Esophagus muscularis mucosa (tissue), 4 donors: ENCODE data around the gene CAPZA3. TPM values are rescaled to one million over a fixed set of nuclear protein-coding genes. Genes with fewer than 3 reads are reported as not detected.

Experiments
- DNase-seq: peaks from one replicate; pipeline ENCODE4 v3.0.0-alpha.2; 2017; ENCODE audit errors: extremely low spot score
- H3K27ac ChIP-seq, 4 donors: fragments of 200-600 bp; sonication (generic); replicated peaks in 1 of 4; 1 replicate in 3 of 4; 2 replicates in 1 of 4; pipeline ENCODE4 v1.5.1; 2016 to 2019; ENCODE audit warnings: mild to moderate bottlenecking in 1 of 4
- H3K27me3 ChIP-seq, 4 donors: fragments of 200-600 bp; sonication (generic); one replicate each; pipeline versions ENCODE4 v1.5.1 to v1.6.0; 2016 to 2019
- H3K36me3 ChIP-seq, 4 donors: fragments of 200-600 bp; sonication (generic); one replicate each; pipeline ENCODE4 v1.5.1; 2016 to 2019
- H3K4me1 ChIP-seq, 4 donors: fragments of 200-600 bp; sonication (generic); one replicate each; pipeline ENCODE4 v1.5.1; 2016 to 2019
- H3K4me3 ChIP-seq, 4 donors: fragments of 200-600 bp; sonication (generic); 1 replicate in 2 of 4; 2 replicates in 2 of 4; pipeline ENCODE4 v1.5.1; 2016 to 2019; ENCODE audit warnings: mild to moderate bottlenecking in 4 of 4, moderate library complexity in 1 of 4
- H3K9me3 ChIP-seq, 4 donors: fragments of 200-600 bp; sonication (generic); 1 replicate in 3 of 4; 2 replicates in 1 of 4; pipeline ENCODE4 v1.5.1; 2016 to 2019
- CTCF ChIP-seq, 3 experiments: fragments of 200-600 bp in 2 of 3; fragments of 450-650 bp in 1 of 3; sonication (generic) in 2 of 3; IDR thresholded peaks; one replicate each; pipeline ENCODE4 v1.5.1; 2017 to 2019; ENCODE audit warnings: antibody characterized with exemption in 3 of 3, mild to moderate bottlenecking in 2 of 3, moderate library complexity in 1 of 3
- EP300 ChIP-seq: sonication (generic); formaldehyde crosslinking; IDR thresholded peaks from one replicate; pipeline ENCODE4 v1.6.1; 2017; ENCODE audit warnings: antibody characterized with exemption
- POLR2A ChIP-seq: fragments of 450-650 bp; IDR thresholded peaks from one replicate; pipeline ENCODE4 v1.6.1; 2017; ENCODE audit warnings: antibody characterized with exemption, moderate library complexity, mild to moderate bottlenecking, low read depth
- POLR2AphosphoS5 ChIP-seq, 2 donors: sonication (generic); formaldehyde crosslinking; IDR thresholded peaks; one replicate each; pipeline ENCODE4 v1.6.1; 2017; ENCODE audit warnings: antibody characterized with exemption in 2 of 2
- WGBS: methylation state at CpG from one replicate; pipeline ENCODE4 v1.1.5; 2018; 5-methylcytosine and 5-hydroxymethylcytosine counted together
- intact Hi-C: fragments of 100-400 bp; cut with DNase I; formaldehyde crosslinking; loops from one replicate; pipeline ENCODE4 v1.15.1; 2023
- total RNA-seq, 4 donors: library from RNA; depleted of rRNA; stranded (reverse); fragments of >200 nt; gene quantifications; one replicate each; pipeline versions ENCODE4 v1.1.0 to v1.2.1, GENCODE V29; 2016

Gene CAPZA3
- total RNA-seq, 4 donors from 2014 or later: not detected

DNA sequence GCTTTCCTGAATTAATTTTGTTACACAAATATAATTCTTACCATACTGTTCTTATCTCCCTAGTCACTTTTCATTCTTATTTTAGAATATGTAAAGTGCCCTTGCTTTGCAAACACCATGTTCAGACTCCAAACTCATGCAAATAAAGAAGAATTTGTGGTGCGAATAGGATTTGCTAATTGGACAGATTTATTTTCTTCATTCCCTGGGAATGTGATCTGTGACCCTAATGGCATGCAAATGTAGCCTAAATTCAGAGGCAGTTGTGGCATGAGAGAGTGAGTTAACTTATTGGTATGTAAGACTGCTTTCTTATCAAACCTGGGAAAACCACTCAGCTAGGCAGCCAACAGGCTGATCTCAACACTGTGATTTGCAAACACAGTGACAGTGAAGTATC lies 10.0 kb downstream of the CAPZA3 start:
- Histone ChIP-seq H3K36me3 (no peaks in the 10 kb centered on the region), H3K4me3 (no peak overlapping the region), H3K9me3 (no peaks in the 10 kb centered on the region), H3K27ac (no peak overlapping the region), H3K4me1 (peaks cover 9 to 24% (median 12%) of the 10 kb centered on the region in 4 donors), H3K27me3 (no peaks in the 10 kb centered on the region)
- no peak for DNase-seq
- intact Hi-C loops: no loop called here
- no peak for TF ChIP-seq POLR2AphosphoS5 (IDR thresholded peaks at IDR 0.05)
- no peak for TF ChIP-seq CTCF (IDR thresholded peaks at IDR 0.05)
- TF ChIP-seq POLR2A: no peak
- no peak for TF ChIP-seq EP300
- 86% methylated on average over 1 of the region's 1 CpG for WGBS

DNA sequence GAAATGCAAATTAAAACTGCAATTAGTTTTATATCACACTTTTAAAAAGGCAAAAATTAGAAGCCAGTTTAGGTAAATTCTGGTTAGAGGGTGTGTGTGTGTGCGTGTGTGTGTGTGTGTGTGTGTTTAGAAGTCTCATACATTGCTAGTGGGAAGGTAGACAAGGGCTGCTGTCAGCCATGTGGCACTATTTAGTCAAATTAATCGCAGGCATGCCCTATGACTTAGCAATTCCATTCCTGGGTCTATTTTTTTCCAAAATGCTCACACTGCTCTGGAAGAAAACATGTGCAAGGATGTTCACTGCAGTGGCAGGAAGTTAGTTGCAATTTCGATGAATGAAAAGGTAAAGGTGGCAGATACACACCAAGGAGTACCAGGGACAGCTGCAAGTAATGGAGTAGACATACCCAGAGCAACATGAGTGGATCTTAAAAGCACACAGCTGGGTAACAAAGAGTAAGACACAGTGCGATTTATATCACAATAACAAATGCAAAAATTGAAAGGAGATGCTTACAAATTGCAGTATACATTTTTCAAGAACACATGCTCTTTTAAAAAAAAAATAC lies 11.6 kb downstream of the CAPZA3 start:
- Histone ChIP-seq H3K9me3 (no peaks in the 10 kb centered on the region), H3K27ac (no peak overlapping the region), H3K4me1 (peaks cover 24 to 40% (median 25%) of the 10 kb centered on the region in 4 donors), H3K4me3 (no peak overlapping the region), H3K36me3 (no peaks in the 10 kb centered on the region), H3K27me3 (no peaks in the 10 kb centered on the region)
- 83% methylated on average over 4 of the region's 4 CpGs for WGBS
- no peak for TF ChIP-seq POLR2A
- TF ChIP-seq POLR2AphosphoS5 (IDR thresholded peaks at IDR 0.05): no peak
- TF ChIP-seq CTCF (IDR thresholded peaks at IDR 0.05): no peak
- no peak for TF ChIP-seq EP300
- intact Hi-C loops: no loop called here
- no peak for DNase-seq

DNA sequence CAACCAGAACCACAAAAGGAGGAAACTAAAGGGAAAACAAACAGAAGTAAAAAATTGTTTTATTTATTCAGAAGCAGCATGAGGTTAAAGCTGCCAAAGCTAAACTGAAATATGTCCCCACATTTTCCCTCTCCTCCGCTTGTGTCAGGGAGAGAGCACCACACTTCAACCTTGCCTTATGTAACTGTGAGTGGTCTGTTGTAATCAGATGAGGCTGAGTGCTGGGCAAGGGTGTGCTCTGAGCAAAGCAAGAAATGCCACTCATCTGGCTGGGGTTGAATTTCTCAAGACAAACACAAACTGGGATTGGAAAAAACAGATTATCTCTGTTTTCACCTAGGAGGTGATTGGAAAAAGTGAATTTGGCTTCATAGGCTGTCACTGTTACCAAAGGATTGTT lies 12.2 kb downstream of the CAPZA3 start:
- H3K36me3 ChIP-seq: no peaks in the 10 kb centered on the region
- TF ChIP-seq CTCF (IDR thresholded peaks at IDR 0.05) (no peak), POLR2A (no peak), EP300 (no peak)
- DNase-seq: no peak
- no peaks in the 10 kb centered on the region for H3K9me3 ChIP-seq
- H3K27me3 ChIP-seq: no peaks in the 10 kb centered on the region
- peaks cover 24 to 44% (median 29%) of the 10 kb centered on the region in 4 donors for H3K4me1 ChIP-seq
- 78% methylated on average over 1 of the region's 1 CpG for WGBS
- intact Hi-C loops: no loop called here
- no peak overlapping the region for H3K27ac ChIP-seq
- H3K4me3 ChIP-seq: no peak overlapping the region

GRCh38 chr12:18751866-18752265 lies 13.9 kb downstream of the CAPZA3 start:
- 68% methylated on average over 2 of the region's 2 CpGs for WGBS
- Histone ChIP-seq H3K27me3 (no peaks in the 10 kb centered on the region), H3K9me3 (no peaks in the 10 kb centered on the region), H3K4me3 (no peak overlapping the region), H3K36me3 (no peaks in the 10 kb centered on the region), H3K27ac (no peak overlapping the region), H3K4me1 (peaks cover 24 to 44% (median 29%) of the 10 kb centered on the region in 4 donors)
- TF ChIP-seq POLR2A (no peak), CTCF (IDR thresholded peaks at IDR 0.05) (no peak), EP300 (no peak), POLR2AphosphoS5 (IDR thresholded peaks at IDR 0.05) (no peak)
- no peak for DNase-seq
- intact Hi-C loops: no loop called here
